ENCODE measurements around the gene SMIM1.

DNA sequence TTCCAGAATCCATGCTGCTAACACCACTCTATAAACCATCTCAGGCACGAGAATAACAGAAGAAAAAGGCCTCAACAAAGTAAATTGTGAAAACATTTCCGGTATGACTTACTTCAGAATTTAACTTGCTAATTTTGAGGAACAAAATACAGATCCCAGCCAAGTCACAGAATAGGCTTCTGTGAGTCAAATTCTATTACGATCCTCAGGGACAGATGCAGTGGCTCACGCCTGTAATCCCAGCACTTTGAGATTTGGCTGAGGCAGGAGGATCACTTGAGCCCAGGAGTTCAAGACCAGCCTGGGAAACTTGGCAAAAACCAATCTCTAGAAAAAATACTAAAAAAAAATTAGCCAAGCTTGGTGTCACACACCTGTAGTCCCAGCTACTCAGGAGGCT, 29.1 kb upstream of the SMIM1 start:
- TF ChIP-seq, protein P1, sequence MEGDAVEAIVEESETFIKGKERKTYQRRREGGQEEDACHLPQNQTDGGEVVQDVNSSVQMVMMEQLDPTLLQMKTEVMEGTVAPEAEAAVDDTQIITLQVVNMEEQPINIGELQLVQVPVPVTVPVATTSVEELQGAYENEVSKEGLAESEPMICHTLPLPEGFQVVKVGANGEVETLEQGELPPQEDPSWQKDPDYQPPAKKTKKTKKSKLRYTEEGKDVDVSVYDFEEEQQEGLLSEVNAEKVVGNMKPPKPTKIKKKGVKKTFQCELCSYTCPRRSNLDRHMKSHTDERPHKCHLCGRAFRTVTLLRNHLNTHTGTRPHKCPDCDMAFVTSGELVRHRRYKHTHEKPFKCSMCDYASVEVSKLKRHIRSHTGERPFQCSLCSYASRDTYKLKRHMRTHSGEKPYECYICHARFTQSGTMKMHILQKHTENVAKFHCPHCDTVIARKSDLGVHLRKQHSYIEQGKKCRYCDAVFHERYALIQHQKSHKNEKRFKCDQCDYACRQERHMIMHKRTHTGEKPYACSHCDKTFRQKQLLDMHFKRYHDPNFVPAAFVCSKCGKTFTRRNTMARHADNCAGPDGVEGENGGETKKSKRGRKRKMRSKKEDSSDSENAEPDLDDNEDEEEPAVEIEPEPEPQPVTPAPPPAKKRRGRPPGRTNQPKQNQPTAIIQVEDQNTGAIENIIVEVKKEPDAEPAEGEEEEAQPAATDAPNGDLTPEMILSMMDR (IDR thresholded peaks at IDR 0.05; ENCODE audit: insufficient read depth, low read depth, low read length): no peak
- no peak for TF ChIP-seq EZH2 (IDR thresholded peaks at IDR 0.05; ENCODE audit: insufficient read depth, low read length)
